Activated CD4-positive, alpha-beta T cell treated with anti-CD3 and anti-CD28 coated beads, Interleukin-2, amount 50 U/mL, for 48 hours (primary cell): ENCODE measurements around the gene AQP10.
"Not testable (repeated sequence)": the region's sequence is repeated elsewhere in the genome, so short reads cannot be mapped to it uniquely, and the experiment has no call there.

ENCODE experiments used
- DNase-seq, 2 experiments: peaks; one replicate each; pipeline ENCODE4 v3.0.0-alpha.2; 2020

AQP10 gene

DNA sequence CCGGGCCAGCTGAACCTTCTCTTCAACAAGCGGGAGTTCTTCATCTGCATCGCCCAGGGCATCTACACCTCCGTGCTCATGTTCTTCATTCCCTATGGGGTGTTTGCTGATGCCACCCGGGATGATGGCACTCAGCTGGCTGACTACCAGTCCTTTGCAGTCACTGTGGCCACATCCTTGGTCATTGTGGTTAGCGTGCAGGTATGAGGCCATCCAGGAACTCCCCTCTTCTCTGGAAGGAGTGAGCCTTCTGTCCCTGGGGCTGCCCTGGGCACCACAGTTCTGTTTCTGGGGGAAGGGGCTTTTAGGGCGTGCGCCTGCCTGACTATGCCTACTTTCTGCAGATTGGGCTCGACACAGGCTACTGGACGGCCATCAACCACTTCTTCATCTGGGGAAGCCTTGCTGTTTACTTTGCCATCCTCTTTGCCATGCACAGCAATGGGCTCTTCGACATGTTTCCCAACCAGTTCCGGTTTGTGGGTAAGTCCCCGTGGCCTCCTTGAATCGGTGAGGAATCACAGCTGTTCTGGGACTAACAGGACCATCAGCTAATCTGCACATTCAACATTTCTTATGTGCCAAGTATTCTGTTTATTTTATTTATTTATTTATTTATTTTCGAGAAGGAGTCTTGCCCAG lies 25.5 kb downstream of the AQP10 start:
- DNase-seq, result peak in 1 of 2 experiments; percentile 21

DNA sequence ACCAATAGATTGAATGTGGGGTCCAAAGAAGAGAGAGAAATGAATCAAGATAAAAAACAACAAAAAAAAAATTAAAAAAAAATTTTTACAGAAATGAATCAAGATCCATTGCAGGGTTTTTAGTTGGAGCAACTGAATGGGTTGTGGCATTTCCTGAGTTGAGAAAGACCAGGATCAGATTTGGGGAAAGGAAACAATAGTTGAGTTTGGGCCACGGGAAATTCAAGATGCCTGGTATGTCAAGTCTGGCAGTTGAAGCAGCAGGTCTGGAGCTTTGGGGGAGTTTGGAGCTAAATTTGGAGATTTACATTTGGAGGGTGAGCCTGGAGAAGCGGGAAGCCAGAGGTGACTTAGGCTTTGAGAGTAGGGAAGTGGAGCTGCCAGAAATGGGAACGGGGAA lies 27.1 kb downstream of the AQP10 start:
- DNase-seq, result no peak

DNA sequence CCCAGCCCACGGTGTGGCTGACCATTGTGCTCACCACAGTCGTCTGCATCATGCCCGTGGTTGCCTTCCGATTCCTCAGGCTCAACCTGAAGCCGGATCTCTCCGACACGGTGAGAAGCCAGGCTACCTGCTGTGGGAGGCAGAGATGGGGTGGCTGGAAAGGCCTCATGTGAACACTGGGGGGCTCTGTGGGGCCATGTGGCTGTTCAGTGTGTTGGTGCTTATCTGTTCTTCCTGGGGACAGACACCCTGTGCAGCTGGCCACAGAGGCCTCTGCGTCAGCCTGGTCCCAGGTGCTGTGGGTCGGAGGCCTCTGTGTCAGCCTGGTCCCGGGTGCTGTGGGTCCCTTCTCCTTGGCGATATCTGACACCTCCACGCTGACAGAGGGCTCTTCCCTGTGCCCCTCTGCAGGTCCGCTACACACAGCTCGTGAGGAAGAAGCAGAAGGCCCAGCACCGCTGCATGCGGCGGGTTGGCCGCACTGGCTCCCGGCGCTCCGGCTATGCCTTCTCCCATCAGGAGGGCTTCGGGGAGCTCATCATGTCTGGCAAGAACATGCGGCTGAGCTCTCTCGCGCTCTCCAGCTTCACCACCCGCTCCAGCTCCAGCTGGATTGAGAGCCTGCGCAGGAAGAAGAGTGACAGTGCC lies 27.7 kb downstream of the AQP10 start:
- DNase-seq, result no peak

DNA sequence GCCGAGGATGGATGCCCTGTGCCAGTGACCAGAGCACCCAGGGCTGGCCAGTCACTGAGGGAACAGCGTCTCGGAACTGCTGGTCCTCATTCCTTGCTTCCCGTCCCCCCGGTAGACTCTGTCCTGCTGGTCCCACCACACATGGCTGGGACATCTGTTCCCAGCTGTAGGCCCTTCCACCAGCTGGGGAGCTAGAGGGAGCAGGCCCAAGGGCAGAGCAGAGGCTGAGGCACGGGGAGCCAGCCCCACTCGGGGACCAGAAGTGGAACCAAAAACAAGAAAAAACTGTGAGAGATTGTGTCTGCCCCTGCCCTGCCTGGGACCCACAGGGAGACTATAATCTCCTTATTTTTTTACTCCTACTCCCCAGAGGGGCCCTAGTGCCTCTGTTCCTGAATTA lies 28.2 kb downstream of the AQP10 start:
- DNase-seq, result no peak

- no peak for DNase-seq
Observed at GRCh38 chr1:154350383-154350782, 29.5 kb downstream of the AQP10 start.

DNA sequence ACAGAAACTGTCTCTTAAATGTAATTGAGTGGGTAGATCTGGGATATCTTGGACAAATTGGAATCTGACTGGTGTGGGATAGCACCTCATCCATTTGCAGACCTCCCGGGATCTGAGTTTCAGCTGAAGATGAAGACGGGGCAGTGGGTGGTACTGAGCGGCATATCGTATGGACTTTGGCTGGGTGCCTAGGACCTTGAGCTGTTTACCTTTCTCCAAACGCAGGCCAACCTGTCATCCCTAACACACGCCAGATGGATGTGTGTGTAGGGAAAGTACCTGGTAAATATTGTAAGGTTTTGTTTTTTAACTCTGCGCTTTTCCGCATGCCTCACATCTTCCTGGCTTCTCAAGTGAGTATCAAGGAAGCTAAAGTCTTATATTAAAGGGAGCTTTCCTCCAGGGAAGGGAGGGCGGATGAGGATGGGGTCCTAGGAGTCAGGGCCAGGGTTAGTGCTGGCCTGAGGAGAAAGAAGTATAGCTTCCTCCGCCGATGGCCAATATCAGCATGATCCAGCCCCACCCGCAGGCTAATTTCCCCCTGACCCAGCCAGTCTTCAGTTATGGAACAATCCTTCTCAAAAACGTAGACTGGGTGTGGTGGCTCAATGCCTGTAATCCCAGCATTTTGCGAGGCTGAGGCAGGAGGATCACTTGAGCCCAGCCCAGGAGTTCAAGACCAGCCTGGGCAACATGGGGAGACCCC lies 30.6 kb downstream of the AQP10 start:
- DNase-seq, result no peak

- DNase-seq, result no peak
Observed at GRCh38 chr1:154352245-154352580, 31.3 kb downstream of the AQP10 start.

GRCh38 chr1:154352581-154353459 lies 31.9 kb downstream of the AQP10 start:
- peak; percentile 65 to 75 for DNase-seq

DNA sequence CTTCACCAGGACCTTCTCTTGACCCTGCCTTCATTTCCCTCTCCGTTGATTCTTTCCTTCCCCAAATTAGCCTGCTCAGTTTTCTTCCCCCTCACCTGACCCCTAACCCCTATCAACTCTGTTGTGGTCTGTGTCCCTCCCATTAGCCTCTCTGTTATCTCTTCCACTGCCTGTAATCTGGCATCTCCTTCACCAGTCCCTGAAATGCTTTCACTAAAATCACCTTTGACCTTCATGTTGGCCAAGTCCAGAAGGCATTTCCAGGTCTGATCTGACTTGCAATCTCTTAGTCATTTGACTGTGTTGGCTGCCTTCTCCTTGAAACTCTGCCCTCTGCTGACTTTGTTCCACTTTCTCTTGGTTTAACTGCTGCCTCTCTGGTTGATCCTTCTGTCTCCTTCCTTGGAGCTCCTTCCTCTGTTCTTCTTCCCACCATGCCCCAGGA lies 32.6 kb downstream of the AQP10 start:
- DNase-seq, result peak in 1 of 2 experiments; percentile 38

DNA sequence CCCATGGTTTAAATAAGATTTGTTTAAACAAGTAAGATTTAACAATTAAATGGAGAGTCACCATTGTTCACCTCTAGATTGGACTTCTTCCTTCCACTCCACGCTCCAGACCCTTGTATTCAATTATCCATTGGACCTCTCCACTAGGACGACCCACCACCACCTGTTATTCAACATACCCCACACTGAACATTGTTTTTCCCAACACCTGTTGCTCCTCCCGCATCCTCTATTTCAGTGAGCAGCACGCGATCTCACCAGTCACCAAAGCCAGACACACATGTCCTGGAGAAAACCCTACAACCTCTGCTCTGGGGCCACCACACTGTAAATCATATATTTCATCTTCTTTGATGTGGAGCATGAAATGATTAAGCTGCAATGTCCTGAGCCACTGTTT lies 33.1 kb downstream of the AQP10 start:
- no peak for DNase-seq

DNA sequence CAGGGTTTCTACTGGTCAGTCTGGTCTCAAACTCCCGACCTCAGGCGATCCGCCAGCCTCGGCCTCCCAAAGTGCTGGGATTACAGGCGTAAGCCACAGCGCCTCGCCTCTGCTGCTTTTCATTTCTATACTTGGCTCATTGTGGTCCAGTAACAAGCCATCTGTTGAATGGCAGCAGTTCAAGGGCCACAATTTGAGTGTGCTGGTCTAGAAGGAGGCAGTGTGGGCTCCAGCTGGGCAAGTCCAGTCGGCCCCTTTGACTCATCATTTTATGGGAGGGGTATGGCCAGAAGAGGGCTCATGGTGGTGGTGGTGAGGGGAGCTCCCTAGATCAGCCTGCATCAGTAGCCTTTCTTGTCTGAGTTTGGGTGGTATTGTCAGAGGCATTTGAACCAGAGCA lies 37.6 kb downstream of the AQP10 start:
- no peak for DNase-seq

- DNase-seq, result no peak
Observed at GRCh38 chr1:154360288-154360687, 39.4 kb downstream of the AQP10 start.

DNA sequence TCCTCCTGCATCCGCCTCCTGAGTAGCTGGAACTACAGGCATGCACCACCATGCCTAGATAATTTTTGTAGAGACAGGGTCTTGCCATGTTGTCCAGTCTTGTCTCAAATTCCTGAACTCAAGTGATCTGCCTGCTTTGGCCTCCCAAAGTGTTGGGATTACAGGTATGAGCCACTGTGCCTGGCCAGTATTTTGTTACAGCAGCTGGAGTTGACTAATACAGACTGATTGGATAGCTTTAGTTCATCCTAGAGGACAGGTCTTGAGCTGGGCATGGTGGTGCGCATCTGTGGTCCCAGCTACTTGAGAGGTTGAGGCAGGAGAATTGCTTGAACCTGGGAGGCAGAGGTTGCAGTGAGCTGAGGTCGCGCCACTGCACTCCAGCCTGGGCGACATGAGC lies 40.0 kb downstream of the AQP10 start:
- not testable (repeated sequence) for DNase-seq

GRCh38 chr1:154361357-154361756 lies 40.5 kb downstream of the AQP10 start:
- DNase-seq, result no peak

DNA sequence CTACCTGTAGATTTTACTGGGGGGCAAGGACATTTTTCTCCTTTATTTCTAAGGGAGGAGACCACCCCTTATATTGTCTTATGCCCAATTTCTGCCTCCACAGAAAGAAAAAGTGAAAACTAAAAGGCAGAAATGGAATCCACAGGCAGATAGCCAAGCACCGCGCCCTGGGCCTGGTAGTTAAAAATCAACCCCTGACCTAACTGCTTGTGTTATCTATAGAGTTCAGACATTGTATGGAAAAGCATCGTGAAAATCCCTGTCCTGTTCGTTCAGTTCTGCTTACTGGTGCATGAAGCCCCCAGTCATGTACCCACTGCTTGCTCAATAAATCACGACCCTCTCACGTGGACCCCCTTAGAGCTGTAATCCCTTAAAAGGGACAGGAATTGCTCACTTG lies 50.5 kb downstream of the AQP10 start:
- DNase-seq, result no peak

GRCh38 chr1:154373777-154374357 lies 53.0 kb downstream of the AQP10 start:
- DNase-seq, result peak; percentile 37 to 45
